ENCODE results near the gene ITGB1BP1. TPM values are rescaled to one million over a fixed set of nuclear protein-coding genes. Genes with fewer than 3 reads are reported as not detected.

ITGB1BP1 gene
- total and polyA plus RNA-seq, 9 of the 15 experiments (the other 6 are each of a cell fraction or from before 2014, with no cell fraction given), result 37.8 to 95.3 (median 50.4) TPM

GRCh38 chr2:9430316-9431293 is 7.3 kb upstream of the ITGB1BP1 start (continued):
- TF ChIP-seq AFF1 (IDR thresholded peaks at IDR 0.05; ENCODE audit: low read depth in 1 of 2, partially characterized antibody in 2 of 2), result no peak

- in situ Hi-C loops (cut with MboI) (no loop called here), intact Hi-C loops (cut with micrococcal nuclease) (no loop called here)
- ChIA-PET CTCF (ENCODE audit: low intra/inter-chr PET ratio) (no interaction called here), POLR2A (no interaction called here)
- ATAC-seq (no peak), FAIRE-seq (no peak), DNase-seq (ENCODE audit: extremely low read depth in 1 of 4, low spot score in 3 of 4) (no peak)
- Histone ChIP-seq H3K9me1 (ENCODE audit: control insufficient read depth, insufficient read depth, low read length) (no peaks in the 10 kb centered on the region), H2AFZ (ENCODE audit: low read depth, low read length) (no peak overlapping the region), H3K4me3 (no peak overlapping the region), H3K79me2 (ENCODE audit: control insufficient read depth, insufficient read depth, low read length) (peaks cover 28% of the 10 kb centered on the region), H3K4me2 (ENCODE audit: insufficient read depth, low read length) (no peak overlapping the region), H3K36me3 (ENCODE audit: control insufficient read depth, insufficient read depth, low read length) (peaks cover 69% of the 10 kb centered on the region), H3K27ac (ENCODE audit: extremely low read depth, low read depth, low read length) (no peak overlapping the region), H3K9ac (ENCODE audit: insufficient read depth in 1 of 2, low read depth in 2 of 2, low read length in 2 of 2) (no peak overlapping the region), H4K20me1 (replicated peaks; ENCODE audit: control insufficient read depth, insufficient read depth, low read length) (no peaks in the 10 kb centered on the region), H3K4me1 (replicated peaks in 1 of 2; ENCODE audit: control insufficient read depth in 2 of 2, insufficient read depth in 2 of 2, low read length in 2 of 2) (peaks cover 8 to 11% of the 10 kb centered on the region in 2 experiments; a peak in 4 of 5 replicates), H3K9me3 (replicated peaks; ENCODE audit: control insufficient read depth, insufficient read depth, low read depth, low read length) (no peaks in the 10 kb centered on the region), H3K27me3 (ENCODE audit: control insufficient read depth in 2 of 2, insufficient read depth in 2 of 2, low read length in 2 of 2) (no peaks in the 10 kb centered on the region)
- WGBS (ENCODE audit: insufficient coverage, low coverage, missing lambda C conversion rate), result 96% methylated on average over 5 of the region's 5 CpGs
- no TSS peak for BruUV-seq (replicated peaks)
- TF ChIP-seq CEBPB (tag; IDR thresholded peaks at IDR 0.05) (no peak), EWSR1 (IDR thresholded peaks at IDR 0.05; ENCODE audit: borderline replicate concordance, low read depth, partially characterized antibody) (no peak), NEUROD1 (IDR thresholded peaks at IDR 0.05; ENCODE audit: borderline replicate concordance, low read depth, low read length, partially characterized antibody) (no peak), BCL6 (CRISPR knock-in tag; IDR thresholded peaks at IDR 0.05) (no peak), TRIM28 (IDR thresholded peaks at IDR 0.05) (no peak), RNF219 (CRISPR knock-in tag; IDR thresholded peaks at IDR 0.05) (no peak), MYNN (IDR thresholded peaks at IDR 0.05) (no peak), MYNN (CRISPR knock-in tag; IDR thresholded peaks at IDR 0.05) (no peak), ATF4 (CRISPR knock-in tag; IDR thresholded peaks at IDR 0.05) (no peak)
Observed at GRCh38 chr2:9428965-9429577, 5.7 kb upstream of the ITGB1BP1 start.
